ENCODE results near the gene TMEM94.

The TMEM94 gene

DNA sequence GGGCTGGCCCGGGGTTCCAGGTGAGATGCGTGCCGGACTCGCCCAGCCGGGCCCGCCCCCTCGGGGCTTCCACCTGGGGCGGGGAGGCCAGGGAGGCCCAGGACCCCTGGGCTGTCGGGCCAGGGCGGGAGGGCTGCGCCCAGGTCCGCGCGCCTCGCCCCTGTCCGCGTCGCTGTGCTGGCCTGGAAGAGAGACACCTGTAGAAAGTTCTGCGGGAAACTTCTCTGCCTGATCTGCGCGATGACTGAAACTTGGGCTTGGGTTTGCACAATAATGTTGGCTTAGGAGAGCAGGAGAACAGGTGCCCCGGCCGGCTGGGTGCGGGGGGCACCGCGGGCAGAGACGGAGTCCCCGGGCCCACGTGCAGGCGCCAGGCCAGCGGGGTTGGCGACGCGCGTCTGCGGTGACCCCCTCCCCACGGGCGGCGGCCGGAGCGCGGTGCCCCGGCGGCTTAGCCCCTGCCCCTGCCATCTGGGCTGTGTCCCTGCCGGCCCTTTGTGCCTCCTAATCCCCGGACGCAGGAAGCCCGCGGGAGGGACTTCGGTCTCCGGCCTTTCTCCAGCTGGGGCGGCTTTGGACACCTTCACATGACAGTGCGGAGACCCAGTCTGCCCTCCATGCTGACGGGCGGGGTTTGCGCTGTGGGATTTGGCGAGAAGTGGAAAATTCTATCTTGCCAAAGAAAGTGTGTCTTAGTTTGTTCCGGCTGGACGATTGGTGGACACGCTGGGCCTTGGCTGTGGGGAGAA, 69.5 kb downstream of the TMEM94 start:
- no peak for DNase-seq (ENCODE audit: low read depth in 2 of 2)

- DNase-seq (ENCODE audit: low read depth in 2 of 2): no peak
These were observed 70.3 kb downstream of the TMEM94 start for GRCh38 chr17:75526555-75527270.

GRCh38 chr17:75530837-75531720, 74.6 kb downstream of the TMEM94 start:
- DNase-seq (ENCODE audit: low read depth in 2 of 2): no peak

GRCh38 chr17:75531721-75532072, 75.3 kb downstream of the TMEM94 start:
- DNase-seq (ENCODE audit: low read depth in 2 of 2): no peak

DNA sequence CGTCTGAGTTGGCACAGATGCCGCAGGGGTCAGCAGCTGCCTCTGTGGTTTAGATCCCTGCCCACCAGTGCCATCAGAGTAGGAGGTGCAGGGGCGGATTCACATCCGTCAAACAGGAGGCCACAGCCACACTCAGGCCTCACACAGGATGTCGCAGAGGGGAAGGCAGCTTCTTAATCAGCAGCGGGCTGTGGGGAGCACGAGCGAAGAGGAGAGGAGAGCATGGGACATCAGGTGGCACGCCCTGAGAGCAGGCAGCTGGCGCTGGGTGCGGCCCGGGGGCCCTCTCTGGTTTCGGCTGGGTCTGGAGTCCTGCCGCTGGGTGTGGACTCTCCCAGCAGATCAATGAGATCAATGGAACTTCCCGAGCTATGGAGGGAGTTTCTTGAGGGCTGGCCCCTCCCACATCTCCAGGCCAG, 78.7 kb downstream of the TMEM94 start:
- peak in 1 of 2 donors; percentile 33 for DNase-seq (ENCODE audit: low read depth in 2 of 2)

- no peak for DNase-seq (ENCODE audit: low read depth in 2 of 2)
These were observed 79.4 kb downstream of the TMEM94 start for GRCh38 chr17:75535871-75536270.

DNA sequence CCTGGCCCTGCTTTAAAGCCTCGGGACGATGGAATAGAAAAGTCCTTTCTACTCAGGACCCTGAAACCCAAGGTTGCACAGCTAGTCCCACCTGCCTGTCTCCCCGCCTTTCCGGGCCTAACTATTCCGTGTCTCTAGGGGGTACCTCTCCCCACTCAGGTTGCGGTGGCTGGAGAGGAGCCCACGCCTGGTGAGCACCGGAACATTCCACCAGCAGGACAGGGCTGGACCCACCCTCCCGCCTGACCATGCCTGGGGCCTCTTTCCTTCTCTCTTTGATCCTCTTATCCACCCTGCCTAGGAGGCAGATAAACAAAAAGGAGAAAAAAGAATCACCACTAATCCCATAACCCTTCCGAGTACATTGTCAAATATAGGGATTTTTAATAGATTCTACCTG, 79.9 kb downstream of the TMEM94 start:
- DNase-seq (ENCODE audit: low read depth in 2 of 2): no peak

DNA sequence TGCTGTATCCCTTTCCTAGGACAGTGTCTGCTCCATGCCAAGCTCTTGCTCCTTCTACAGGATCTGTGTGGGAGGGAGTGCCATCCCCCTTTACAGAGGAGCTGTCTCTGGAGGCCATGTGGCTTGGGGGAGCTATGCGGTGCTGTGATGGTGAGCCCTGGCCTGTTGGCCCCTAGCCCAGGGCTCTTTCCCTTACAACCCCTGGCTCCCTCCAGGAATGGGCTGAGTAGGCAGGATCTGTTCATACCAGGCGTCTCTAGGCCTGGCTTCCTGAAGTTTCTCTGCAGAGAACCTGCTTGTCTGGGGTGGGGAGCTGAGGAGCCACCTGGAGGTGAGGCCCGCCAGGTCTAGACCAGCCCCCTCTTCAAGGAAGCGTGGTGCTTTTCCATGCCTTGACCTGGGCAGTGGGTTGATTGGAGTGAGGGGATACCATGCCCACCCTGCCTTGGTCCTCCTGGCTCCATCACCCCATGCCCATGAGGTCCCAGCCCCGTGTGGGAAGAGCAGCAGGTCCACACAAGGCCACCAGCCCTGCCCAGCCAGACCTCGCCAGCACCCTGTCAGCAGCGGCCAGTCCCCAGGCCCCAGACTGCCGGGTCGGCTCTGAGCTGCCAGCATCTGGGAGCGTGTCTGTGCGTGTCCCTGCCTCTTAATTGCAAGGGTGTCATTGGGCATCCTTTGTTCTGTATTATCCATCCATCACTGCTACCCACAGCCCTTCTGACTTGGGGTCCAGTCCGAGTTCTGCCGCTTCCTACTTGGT, 83.7 kb downstream of the TMEM94 start:
- DNase-seq (ENCODE audit: low read depth in 2 of 2): no peak

- DNase-seq (ENCODE audit: low read depth in 2 of 2): no peak
These were observed 84.6 kb downstream of the TMEM94 start for GRCh38 chr17:75540923-75541503.

DNA sequence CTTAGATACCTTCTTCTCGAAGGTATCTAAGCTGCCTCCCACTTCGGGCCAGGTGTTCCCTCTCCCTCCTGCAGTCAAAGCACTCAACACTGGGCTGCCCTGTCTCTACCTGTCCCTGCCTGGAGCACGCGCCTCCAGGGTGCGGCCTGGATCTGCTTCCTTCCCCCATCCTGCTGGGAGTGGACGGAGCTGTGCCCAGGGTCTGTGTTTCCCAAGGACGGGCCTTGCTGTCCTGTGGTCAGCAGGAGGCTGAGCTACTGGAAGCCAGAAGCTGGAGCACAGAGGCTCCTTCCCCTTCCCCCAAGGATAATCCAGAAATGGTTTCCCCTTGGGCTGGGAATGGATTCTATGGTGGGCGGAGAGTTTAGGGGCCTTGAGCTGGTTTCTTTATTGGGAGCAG, 85.8 kb downstream of the TMEM94 start:
- no peak for DNase-seq (ENCODE audit: low read depth in 2 of 2)

- no peak for DNase-seq (ENCODE audit: low read depth in 2 of 2)
These were observed 86.4 kb downstream of the TMEM94 start for GRCh38 chr17:75542728-75543336.

- DNase-seq (ENCODE audit: low read depth in 2 of 2): no peak
These were observed 87.8 kb downstream of the TMEM94 start for GRCh38 chr17:75544250-75544649.

DNA sequence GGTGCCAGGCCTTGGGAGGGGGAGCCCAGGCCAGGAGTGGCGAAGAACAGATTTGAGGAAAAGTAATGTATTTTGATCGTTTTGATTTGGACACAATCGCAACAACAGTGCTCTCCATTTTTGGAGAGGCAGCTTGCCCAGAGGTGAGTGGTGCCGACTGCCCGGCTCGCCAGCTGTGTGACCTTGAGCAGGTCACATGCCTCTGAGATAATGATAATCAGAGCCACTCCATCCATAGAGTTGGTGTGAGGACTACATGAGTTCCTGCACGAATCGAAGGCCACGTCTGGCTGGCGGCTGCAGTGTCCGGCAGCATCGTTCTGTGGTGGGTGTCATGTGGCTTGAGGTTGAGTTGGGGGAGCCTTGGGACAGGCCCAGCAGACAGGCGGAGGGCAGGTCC, 89.7 kb downstream of the TMEM94 start:
- DNase-seq (ENCODE audit: low read depth in 2 of 2): no peak

- DNase-seq (ENCODE audit: low read depth in 2 of 2): no peak
These were observed 90.7 kb downstream of the TMEM94 start for GRCh38 chr17:75547091-75547490.

- no peak for DNase-seq (ENCODE audit: low read depth in 2 of 2)
These were observed 92.4 kb downstream of the TMEM94 start for GRCh38 chr17:75548813-75549212.

Measured in stimulated activated CD4-positive, alpha-beta T cell treated with anti-CD3 and anti-CD28 coated beads, Interleukin-4, amount 100 ng/mL, for 48 hours (primary cell).